NB4 (cell line): ENCODE data around the gene EMILIN1.
"Not testable (repeated sequence)": the region's sequence is repeated elsewhere in the genome, so short reads cannot be mapped to it uniquely, and the experiment has no call there.

ENCODE experiments used
- DNase-seq: peaks from one replicate; pipeline ENCODE4 v3.0.0; 2010; ENCODE audit warnings: low read depth
- H3K4me3 ChIP-seq: one replicate; pipeline ENCODE4 v1.5.1; 2011; ENCODE audit warnings: mild to moderate bottlenecking, low read depth, low read length, moderate library complexity
- CTCF ChIP-seq: IDR thresholded peaks from one replicate; pipeline ENCODE4 v1.5.1; 2012; ENCODE audit warnings: low read depth, low read length
- MAX ChIP-seq: IDR thresholded peaks from 2 replicates; pipeline ENCODE4 v1.6.1; 2011; ENCODE audit warnings: low read depth, low read length
- MYC ChIP-seq: IDR thresholded peaks from 2 replicates; pipeline ENCODE4 v1.6.1; 2011; ENCODE audit warnings: low read depth, low read length
- POLR2A ChIP-seq: IDR thresholded peaks from 2 replicates; pipeline ENCODE4 v1.6.1; 2011; ENCODE audit warnings: mild to moderate bottlenecking; ENCODE audit not compliant: insufficient read length; ENCODE audit errors: extremely low read depth

Gene EMILIN1

GRCh38 chr2:27115519-27115918, 37.1 kb downstream of the EMILIN1 start:
- TF ChIP-seq POLR2A = no peak
- TF ChIP-seq MAX = no peak
- no peak for TF ChIP-seq MYC
- no peak for TF ChIP-seq CTCF
- no peak overlapping the region for H3K4me3 ChIP-seq

GRCh38 chr2:27117995-27118524, 39.6 kb downstream of the EMILIN1 start:
- TF ChIP-seq MYC = no peak
- TF ChIP-seq CTCF = no peak
- TF ChIP-seq MAX = no peak
- no peak for TF ChIP-seq POLR2A
- DNase-seq = no peak
- H3K4me3 ChIP-seq = no peak overlapping the region

More at GRCh38 chr2:27115519-27115918, 37.1 kb downstream of the EMILIN1 start:
- DNase-seq = no peak

- TF ChIP-seq CTCF = no peak
- no peak for TF ChIP-seq MYC
- TF ChIP-seq POLR2A = no peak
- TF ChIP-seq MAX = no peak
- no peak for DNase-seq
- peak within 1 kb of the TSS; percentile 19 for H3K4me3 ChIP-seq
Observed at GRCh38 chr2:27118525-27119329, 40.3 kb downstream of the EMILIN1 start, which contains the start of gene CGREF1. TSS of gene CGREF1 (minus strand) at chr2:27119128. CDS start at chr2:27104366, 14,762 bp downstream.

- H3K4me3 ChIP-seq = peak overlapping the region; percentile 19
- not testable (repeated sequence) for DNase-seq
Observed at GRCh38 chr2:27119330-27119670, 40.9 kb downstream of the EMILIN1 start.

- no peak for DNase-seq
- TF ChIP-seq POLR2A (no peak), MYC (no peak), MAX (no peak), CTCF (no peak)
- no peak overlapping the region for H3K4me3 ChIP-seq
Observed at GRCh38 chr2:27121906-27122305, 43.5 kb downstream of the EMILIN1 start.

GRCh38 chr2:27122791-27123190, 44.4 kb downstream of the EMILIN1 start:
- TF ChIP-seq MYC = no peak
- no peak for TF ChIP-seq CTCF
- TF ChIP-seq POLR2A = no peak
- TF ChIP-seq MAX = no peak
- no peak for DNase-seq
- no peak overlapping the region for H3K4me3 ChIP-seq
